H9 (cell line): ENCODE data around the gene NUP37. TPM values are rescaled to one million over a fixed set of nuclear protein-coding genes. Genes with fewer than 3 reads are reported as not detected.
"Not testable (repeated sequence)": the region's sequence is repeated elsewhere in the genome, so short reads cannot be mapped to it uniquely, and the experiment has no call there.

ENCODE experiments used
- DNase-seq: peaks from one replicate; pipeline ENCODE4 v3.0.0-alpha.2; 2017
- H2AFZ ChIP-seq: one replicate; pipeline ENCODE4 v1.6.1; 2013; ENCODE audit warnings: mild to moderate bottlenecking, low read length, control low read depth, moderate library complexity
- H2AK5ac ChIP-seq: 2 replicates; pipeline ENCODE4 v1.6.1; 2013; ENCODE audit warnings: low read length, control low read depth, mixed read lengths; ENCODE audit not compliant: insufficient read length
- H2BK120ac ChIP-seq: one replicate; pipeline ENCODE4 v1.6.1; 2013; ENCODE audit warnings: low read depth, mild to moderate bottlenecking, low read length, control low read depth, inconsistent platforms; ENCODE audit not compliant: poor library complexity, severe bottlenecking
- H2BK12ac ChIP-seq: 2 replicates; pipeline ENCODE4 v1.6.1; 2013; ENCODE audit warnings: low read length, control low read depth, mixed read lengths, low read depth; ENCODE audit not compliant: insufficient read length
- H2BK15ac ChIP-seq: 2 replicates; pipeline ENCODE4 v1.6.1; 2013; ENCODE audit warnings: low read depth, low read length, control low read depth
- H2BK20ac ChIP-seq: one replicate; pipeline ENCODE4 v1.6.1; 2013; ENCODE audit warnings: low read depth, mild to moderate bottlenecking, low read length, control low read depth, inconsistent platforms; ENCODE audit not compliant: poor library complexity, severe bottlenecking
- H2BK5ac ChIP-seq: 2 replicates; pipeline ENCODE4 v1.6.1; 2013; ENCODE audit warnings: low read length, control low read depth, mixed read lengths; ENCODE audit not compliant: insufficient read length
- H3K14ac ChIP-seq: 2 replicates; pipeline ENCODE4 v1.6.1; 2013; ENCODE audit warnings: low read length, control low read depth; ENCODE audit not compliant: insufficient read depth
- H3K18ac ChIP-seq: 2 replicates; pipeline ENCODE4 v1.6.1; 2013; ENCODE audit warnings: low read depth, mild to moderate bottlenecking, mixed read lengths, low read length, control low read depth; ENCODE audit not compliant: insufficient read length
- H3K23ac ChIP-seq: 2 replicates; pipeline ENCODE4 v1.6.1; 2013; ENCODE audit warnings: low read length, control low read depth, mixed read lengths, low read depth; ENCODE audit not compliant: insufficient read length
- H3K23me2 ChIP-seq: 2 replicates; pipeline ENCODE4 v1.6.1; 2013; ENCODE audit warnings: low read depth, mild to moderate bottlenecking, mixed read lengths, low read length, control low read depth; ENCODE audit not compliant: insufficient read length, poor library complexity, severe bottlenecking
- H3K27ac ChIP-seq: 2 replicates; pipeline ENCODE4 v1.5.1; 2013; ENCODE audit warnings: low read length, control low read depth, mixed read lengths, low read depth; ENCODE audit not compliant: insufficient read length
- H3K27me3 ChIP-seq: 2 replicates; pipeline ENCODE4 v1.6.1; 2013; ENCODE audit warnings: low read length, control low read depth, inconsistent platforms; ENCODE audit not compliant: insufficient read depth
- H3K4ac ChIP-seq: 2 replicates; pipeline ENCODE4 v1.6.1; 2013; ENCODE audit warnings: low read depth, mild to moderate bottlenecking, control low read depth, inconsistent platforms, low read length, moderate library complexity
- H3K4me1 ChIP-seq: 2 replicates; pipeline ENCODE4 v1.6.1; 2013; ENCODE audit warnings: low read length, control low read depth, inconsistent platforms; ENCODE audit not compliant: insufficient read depth
- H3K4me2 ChIP-seq: 2 replicates; pipeline ENCODE4 v1.6.1; 2013; ENCODE audit warnings: low read length, control low read depth, mixed read lengths; ENCODE audit not compliant: insufficient read length, insufficient read depth
- H3K56ac ChIP-seq: 2 replicates; pipeline ENCODE4 v1.6.1; 2013; ENCODE audit warnings: low read depth, mild to moderate bottlenecking, mixed read lengths, low read length, control low read depth; ENCODE audit not compliant: insufficient read length
- H3K79me1 ChIP-seq: 2 replicates; pipeline ENCODE4 v1.6.1; 2013; ENCODE audit warnings: low read depth, mild to moderate bottlenecking, moderate library complexity, low read length, control low read depth, inconsistent platforms; ENCODE audit not compliant: insufficient read depth, poor library complexity, severe bottlenecking
- H3K79me2 ChIP-seq: 2 replicates; pipeline ENCODE4 v1.6.1; 2013; ENCODE audit warnings: low read length, control low read depth, inconsistent platforms; ENCODE audit not compliant: insufficient read depth
- H3K9ac ChIP-seq: 2 replicates; pipeline ENCODE4 v1.6.1; 2013; ENCODE audit warnings: low read length, control low read depth, mixed read lengths; ENCODE audit not compliant: insufficient read length; ENCODE audit errors: extremely low read depth
- H3K9me3 ChIP-seq: one replicate; pipeline ENCODE4 v1.6.1; 2013; ENCODE audit warnings: low read depth, low read length, inconsistent platforms; ENCODE audit not compliant: control insufficient read depth
- H3T11ph ChIP-seq: one replicate; pipeline ENCODE4 v1.6.1; 2013; ENCODE audit warnings: mild to moderate bottlenecking, low read length, control low read depth, inconsistent platforms
- H4K20me1 ChIP-seq: one replicate; pipeline ENCODE4 v1.6.1; 2013; ENCODE audit not compliant: control insufficient read depth, insufficient read length, insufficient read depth
- H4K5ac ChIP-seq: 2 replicates; pipeline ENCODE4 v1.6.1; 2013; ENCODE audit warnings: low read depth, mild to moderate bottlenecking, mixed read lengths, low read length, control low read depth; ENCODE audit not compliant: insufficient read length
- H4K8ac ChIP-seq: replicated peaks from 2 replicates; pipeline ENCODE4 v1.6.1; 2013; ENCODE audit warnings: low read length, control low read depth, mixed read lengths, low read depth; ENCODE audit not compliant: insufficient read length
- H4K91ac ChIP-seq: 2 replicates; pipeline ENCODE4 v1.6.1; 2013; ENCODE audit warnings: low read depth, mild to moderate bottlenecking, moderate library complexity, mixed read lengths, low read length, control low read depth; ENCODE audit not compliant: insufficient read length
- H3K27ac Mint-ChIP-seq, 3 experiments: 2 replicates in 2 of 3; 3 replicates in 1 of 3; pipeline ENCODE4 v1.8.0; 2020 to 2021; ENCODE audit warnings: mixed read lengths in 3 of 3, mild to moderate bottlenecking in 1 of 3, moderate library complexity in 1 of 3
- H3K27me3 Mint-ChIP-seq: 2 replicates; pipeline ENCODE4 v1.8.0; 2021; ENCODE audit warnings: low read depth, mild to moderate bottlenecking, moderate library complexity, mixed read lengths
- H3K36me3 Mint-ChIP-seq, 3 experiments: 2 replicates in 2 of 3; 3 replicates in 1 of 3; pipeline ENCODE4 v1.8.0; 2020 to 2021; ENCODE audit warnings: low read depth in 3 of 3, mixed read lengths in 3 of 3; ENCODE audit not compliant: insufficient read depth in 1 of 3
- H3K4me1 Mint-ChIP-seq, 2 experiments: 2 replicates each; pipeline ENCODE4 v1.8.0; 2020; ENCODE audit warnings: mixed read lengths in 2 of 2
- H3K4me3 Mint-ChIP-seq, 2 experiments: 2 replicates in 1 of 2; 3 replicates in 1 of 2; pipeline ENCODE4 v1.8.0; 2020 to 2021; ENCODE audit warnings: mild to moderate bottlenecking in 2 of 2, mixed read lengths in 2 of 2, moderate library complexity in 1 of 2
- H3K9me3 Mint-ChIP-seq, 2 experiments: 2 replicates in 1 of 2; 3 replicates in 1 of 2; pipeline ENCODE4 v1.8.0; 2020; ENCODE audit warnings: mild to moderate bottlenecking in 2 of 2, mixed read lengths in 2 of 2, moderate library complexity in 1 of 2
- CTCF ChIP-seq: fragments of 200-600 bp; sonication (generic); conservative IDR thresholded peaks from 3 replicates; pipeline ENCODE4 v1.8.0; 2021; ENCODE audit warnings: antibody characterized with exemption, mild to moderate bottlenecking
- WGBS: extraction: QIAGEN DNeasy Blood & Tissue Kit; methylation state at CpG from one replicate; pipeline ENCODE4 v1.1.7; 2013; ENCODE audit warnings: missing lambda C conversion rate, low lambda C conversion rate, mixed read lengths; ENCODE audit not compliant: insufficient read length; ENCODE audit errors: extremely low coverage; 5-methylcytosine and 5-hydroxymethylcytosine counted together
- total RNA-seq: library from RNA; stranded (reverse); gene quantifications from 2 replicates; pipeline ENCODE4 v1.2.1, GENCODE V29; 2021

Gene NUP37
- total RNA-seq, 1 experiment from 2014 or later = 62.5 TPM

GRCh38 chr12:102080842-102081241, 39.1 kb downstream of the NUP37 start:
- no peaks in the 10 kb centered on the region for H3K79me2 ChIP-seq
- no peak overlapping the region for H3K56ac ChIP-seq
- H2AK5ac ChIP-seq = no peak overlapping the region
- no peak overlapping the region for H3K18ac ChIP-seq
- no peak overlapping the region for H2AFZ ChIP-seq
- no peaks in the 10 kb centered on the region for H3K79me1 ChIP-seq
- WGBS = no CpG with 5 or more reads among the region's 4 CpGs
- no peak overlapping the region for H3K23ac ChIP-seq
- H3T11ph ChIP-seq = no peak overlapping the region
- H3K23me2 ChIP-seq = no peaks in the 10 kb centered on the region
- no peak overlapping the region for H4K8ac ChIP-seq
- no peaks in the 10 kb centered on the region for H3K4me1 ChIP-seq
- no peak overlapping the region for H2BK12ac ChIP-seq
- Mint-ChIP-seq H3K27ac (no peak overlapping the region), H3K4me1 (no peaks in the 10 kb centered on the region), H3K9me3 (no peaks in the 10 kb centered on the region), H3K27me3 (no peaks in the 10 kb centered on the region), H3K4me3 (no peak overlapping the region), H3K36me3 (peaks cover 10 to 53% (median 39%) of the 10 kb centered on the region in 3 experiments; a peak in 6 of 7 replicates)
- no peak overlapping the region for H3K27ac ChIP-seq
- no peak for DNase-seq
- H3K4ac ChIP-seq = no peak overlapping the region
- H2BK120ac ChIP-seq = no peak overlapping the region
- no peak overlapping the region for H3K4me2 ChIP-seq
- H3K14ac ChIP-seq = no peak overlapping the region
- H3K27me3 ChIP-seq = no peaks in the 10 kb centered on the region
- no peak overlapping the region for H2BK15ac ChIP-seq
- H4K20me1 ChIP-seq = no peaks in the 10 kb centered on the region
- no peak overlapping the region for H2BK20ac ChIP-seq
- H2BK5ac ChIP-seq = no peak overlapping the region
- H3K9me3 ChIP-seq = no peaks in the 10 kb centered on the region
- H4K91ac ChIP-seq = no peak overlapping the region
- no peak overlapping the region for H3K9ac ChIP-seq
- TF ChIP-seq CTCF = no peak
- no peak overlapping the region for H4K5ac ChIP-seq

- no CpG with 5 or more reads among the region's 7 CpGs for WGBS
- not testable (repeated sequence) for H3K27ac ChIP-seq
Observed at GRCh38 chr12:102072092-102072491, 47.8 kb downstream of the NUP37 start.

More at GRCh38 chr12:102072092-102072491, 47.8 kb downstream of the NUP37 start:
- not testable (repeated sequence) for H3K18ac ChIP-seq, H3K23me2 ChIP-seq, H3K4ac ChIP-seq, H3K79me1 ChIP-seq, H2AK5ac ChIP-seq, H2AFZ ChIP-seq, H2BK120ac ChIP-seq, H3K4me3 Mint-ChIP-seq, H3K9ac ChIP-seq, H2BK20ac ChIP-seq, H3K4me2 ChIP-seq, H3K27me3 ChIP-seq, H4K8ac ChIP-seq, H4K5ac ChIP-seq, H3K9me3 ChIP-seq, H4K91ac ChIP-seq, H3T11ph ChIP-seq, H3K14ac ChIP-seq, H3K79me2 ChIP-seq, H3K27me3 Mint-ChIP-seq, H3K9me3 Mint-ChIP-seq, H4K20me1 ChIP-seq, DNase-seq, H3K27ac Mint-ChIP-seq, H2BK15ac ChIP-seq, H3K56ac ChIP-seq, H3K23ac ChIP-seq, H2BK12ac ChIP-seq, H3K4me1 ChIP-seq, H3K4me1 Mint-ChIP-seq, H2BK5ac ChIP-seq
- peaks cover 3 to 22% (median 9%) of the 10 kb centered on the region in 3 experiments; a peak in 5 of 7 replicates for H3K36me3 Mint-ChIP-seq
